ENCODE data around the gene TRIM8. TPM values are rescaled to one million over a fixed set of nuclear protein-coding genes. Genes with fewer than 3 reads are reported as not detected.

The TRIM8 gene
- total RNA-seq, 1 experiment from 2014 or later: 37.0 TPM

DNA sequence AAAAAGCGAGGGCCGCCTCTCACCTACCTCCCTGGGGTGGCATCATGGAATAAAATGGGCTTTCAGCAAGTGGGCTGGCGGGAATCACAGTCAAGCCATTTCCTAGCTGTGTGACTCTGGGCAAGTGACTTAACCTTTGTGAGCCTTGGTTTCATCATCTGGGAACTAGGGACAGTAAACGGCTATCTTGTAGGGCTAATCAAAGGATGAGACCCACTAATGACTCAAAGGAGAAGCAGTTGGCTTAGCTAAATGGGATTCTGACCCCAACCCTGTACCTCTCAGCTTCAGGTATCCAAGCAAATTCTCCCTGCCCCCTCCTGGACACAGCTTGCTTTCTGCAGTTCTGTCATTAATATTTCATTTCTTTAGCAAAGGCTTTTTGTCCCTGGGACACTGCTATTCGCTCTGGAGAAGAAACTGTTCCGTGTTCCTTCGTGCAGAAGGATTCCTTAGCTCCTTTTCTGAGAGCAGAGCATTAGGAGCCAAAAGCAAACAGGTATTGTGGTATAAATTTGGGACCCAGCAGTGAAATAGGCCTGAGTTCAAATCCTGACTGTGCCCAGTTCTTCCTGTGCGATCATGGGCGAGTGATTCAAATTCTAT, 25.9 kb downstream of the TRIM8 start:
- no peak overlapping the region for H4K91ac ChIP-seq (ENCODE audit: insufficient read length, low read depth, low read length)
- H2AFZ ChIP-seq (ENCODE audit: low read length): no peak overlapping the region
- no peak overlapping the region for H3K14ac ChIP-seq (ENCODE audit: insufficient read depth, low read length)
- no peak overlapping the region for H3K18ac ChIP-seq (ENCODE audit: insufficient read length, low read depth, low read length)
- H3K79me1 ChIP-seq (ENCODE audit: insufficient read depth, low read depth, low read length, poor library complexity, severe bottlenecking): no peaks in the 10 kb centered on the region
- WGBS (ENCODE audit: extremely low coverage, insufficient read length, low lambda C conversion rate): no CpG with 5 or more reads among the region's 9 CpGs
- H3K23me2 ChIP-seq (ENCODE audit: insufficient read length, low read depth, low read length, poor library complexity, severe bottlenecking): no peaks in the 10 kb centered on the region
- TF ChIP-seq, protein P1, sequence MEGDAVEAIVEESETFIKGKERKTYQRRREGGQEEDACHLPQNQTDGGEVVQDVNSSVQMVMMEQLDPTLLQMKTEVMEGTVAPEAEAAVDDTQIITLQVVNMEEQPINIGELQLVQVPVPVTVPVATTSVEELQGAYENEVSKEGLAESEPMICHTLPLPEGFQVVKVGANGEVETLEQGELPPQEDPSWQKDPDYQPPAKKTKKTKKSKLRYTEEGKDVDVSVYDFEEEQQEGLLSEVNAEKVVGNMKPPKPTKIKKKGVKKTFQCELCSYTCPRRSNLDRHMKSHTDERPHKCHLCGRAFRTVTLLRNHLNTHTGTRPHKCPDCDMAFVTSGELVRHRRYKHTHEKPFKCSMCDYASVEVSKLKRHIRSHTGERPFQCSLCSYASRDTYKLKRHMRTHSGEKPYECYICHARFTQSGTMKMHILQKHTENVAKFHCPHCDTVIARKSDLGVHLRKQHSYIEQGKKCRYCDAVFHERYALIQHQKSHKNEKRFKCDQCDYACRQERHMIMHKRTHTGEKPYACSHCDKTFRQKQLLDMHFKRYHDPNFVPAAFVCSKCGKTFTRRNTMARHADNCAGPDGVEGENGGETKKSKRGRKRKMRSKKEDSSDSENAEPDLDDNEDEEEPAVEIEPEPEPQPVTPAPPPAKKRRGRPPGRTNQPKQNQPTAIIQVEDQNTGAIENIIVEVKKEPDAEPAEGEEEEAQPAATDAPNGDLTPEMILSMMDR (conservative IDR thresholded peaks at IDR 0.05): 0 out of 3 replicates have a peak, but pooled peaks have one; percentile 1
- H2BK12ac ChIP-seq (ENCODE audit: insufficient read length, low read depth, low read length): no peak overlapping the region
- H2BK15ac ChIP-seq (ENCODE audit: low read depth, low read length): no peak overlapping the region
- no peaks in the 10 kb centered on the region for H3K27me3 ChIP-seq (ENCODE audit: insufficient read depth, low read length)
- H3K9me3 ChIP-seq (ENCODE audit: control insufficient read depth, low read depth, low read length): no peaks in the 10 kb centered on the region
- no peak overlapping the region for H4K8ac ChIP-seq (replicated peaks; ENCODE audit: insufficient read length, low read depth, low read length)
- H3K4me3 Mint-ChIP-seq: peak overlapping the region in 1 of 2 experiments; percentile 13; a peak in 2 of 5 replicates
- peaks cover 14% of the 10 kb centered on the region for H3K4me1 ChIP-seq (ENCODE audit: insufficient read depth, low read length)
- no peak overlapping the region for H3K23ac ChIP-seq (ENCODE audit: insufficient read length, low read depth, low read length)
- DNase-seq: no peak
- no peak overlapping the region for H4K5ac ChIP-seq (ENCODE audit: insufficient read length, low read depth, low read length)
- H3K9ac ChIP-seq (ENCODE audit: extremely low read depth, insufficient read length, low read length): no peak overlapping the region
- peak overlapping the region; percentile 40 for H3K4me2 ChIP-seq (ENCODE audit: insufficient read depth, insufficient read length, low read length)
- H3K4me1 Mint-ChIP-seq: peaks cover 46 to 58% of the 10 kb centered on the region in 2 experiments
- no peak overlapping the region for H3K4ac ChIP-seq (ENCODE audit: low read depth, low read length)
- no peak overlapping the region for H2AK5ac ChIP-seq (ENCODE audit: insufficient read length, low read length)
- H4K20me1 ChIP-seq (ENCODE audit: control insufficient read depth, insufficient read depth, insufficient read length): no peaks in the 10 kb centered on the region
- no peak overlapping the region for H3T11ph ChIP-seq (ENCODE audit: low read length)
- H3K27ac Mint-ChIP-seq: peak overlapping the region in 2 of 3 experiments; percentile 73 to 78; a peak in 2 of 7 replicates
- H3K9me3 Mint-ChIP-seq: no peaks in the 10 kb centered on the region; a peak in 1 of 5 replicates
- no peaks in the 10 kb centered on the region; the same call in 1 of the 2 replicates for H3K27me3 Mint-ChIP-seq (ENCODE audit: low read depth)
- H2BK20ac ChIP-seq (ENCODE audit: low read depth, low read length, poor library complexity, severe bottlenecking): no peak overlapping the region
- H2BK5ac ChIP-seq (ENCODE audit: insufficient read length, low read length): no peak overlapping the region
- H3K56ac ChIP-seq (ENCODE audit: insufficient read length, low read depth, low read length): no peak overlapping the region
- H3K36me3 Mint-ChIP-seq (ENCODE audit: insufficient read depth in 1 of 3, low read depth in 3 of 3): no peaks in the 10 kb centered on the region; a peak in 1 of 7 replicates
- H3K27ac ChIP-seq (ENCODE audit: insufficient read length, low read depth, low read length): no peak overlapping the region
- no peak overlapping the region for H2BK120ac ChIP-seq (ENCODE audit: low read depth, low read length, poor library complexity, severe bottlenecking)
- no peaks in the 10 kb centered on the region for H3K79me2 ChIP-seq (ENCODE audit: insufficient read depth, low read length)

Data from H9 (cell line).